ENCODE results near the gene NUP62CL.

NUP62CL gene

DNA sequence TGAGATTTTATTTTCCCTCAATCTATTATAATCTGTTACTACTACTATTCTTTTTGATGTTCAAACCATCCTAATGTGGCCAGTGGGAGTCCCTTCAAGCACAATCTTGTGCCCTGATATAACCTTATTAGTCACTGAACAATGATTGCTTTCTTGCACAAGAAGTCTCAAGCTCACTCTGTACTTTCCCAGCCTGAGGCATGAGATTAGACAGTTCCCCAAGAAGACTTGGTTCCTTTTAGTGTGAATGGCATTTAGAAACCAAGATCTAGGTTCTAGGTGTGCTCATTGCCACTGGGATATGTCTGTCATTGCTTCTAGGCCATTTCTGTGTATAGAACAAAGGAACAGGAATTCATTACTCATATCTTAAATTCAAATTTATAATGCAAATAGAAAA, 59.6 kb downstream of the NUP62CL start:
- DNase-seq (ENCODE audit: low read depth): no peak

DNA sequence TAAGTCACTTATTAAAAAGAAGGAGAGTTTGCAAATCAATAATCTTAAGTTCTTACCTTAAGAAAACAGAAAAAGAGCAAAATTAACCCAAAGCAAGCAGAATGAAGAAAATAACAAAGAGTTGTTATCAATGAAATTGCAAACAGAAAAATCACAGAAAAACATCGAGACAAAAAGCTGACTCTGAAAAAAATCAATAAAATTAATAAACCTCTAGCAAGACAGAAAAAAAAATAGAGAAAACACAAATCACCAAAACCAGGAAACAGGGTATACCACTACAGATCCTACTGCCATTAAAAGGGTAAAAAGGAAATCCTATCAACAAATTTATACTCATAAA, 70.3 kb downstream of the NUP62CL start:
- no peak for DNase-seq (ENCODE audit: low read depth)

DNA sequence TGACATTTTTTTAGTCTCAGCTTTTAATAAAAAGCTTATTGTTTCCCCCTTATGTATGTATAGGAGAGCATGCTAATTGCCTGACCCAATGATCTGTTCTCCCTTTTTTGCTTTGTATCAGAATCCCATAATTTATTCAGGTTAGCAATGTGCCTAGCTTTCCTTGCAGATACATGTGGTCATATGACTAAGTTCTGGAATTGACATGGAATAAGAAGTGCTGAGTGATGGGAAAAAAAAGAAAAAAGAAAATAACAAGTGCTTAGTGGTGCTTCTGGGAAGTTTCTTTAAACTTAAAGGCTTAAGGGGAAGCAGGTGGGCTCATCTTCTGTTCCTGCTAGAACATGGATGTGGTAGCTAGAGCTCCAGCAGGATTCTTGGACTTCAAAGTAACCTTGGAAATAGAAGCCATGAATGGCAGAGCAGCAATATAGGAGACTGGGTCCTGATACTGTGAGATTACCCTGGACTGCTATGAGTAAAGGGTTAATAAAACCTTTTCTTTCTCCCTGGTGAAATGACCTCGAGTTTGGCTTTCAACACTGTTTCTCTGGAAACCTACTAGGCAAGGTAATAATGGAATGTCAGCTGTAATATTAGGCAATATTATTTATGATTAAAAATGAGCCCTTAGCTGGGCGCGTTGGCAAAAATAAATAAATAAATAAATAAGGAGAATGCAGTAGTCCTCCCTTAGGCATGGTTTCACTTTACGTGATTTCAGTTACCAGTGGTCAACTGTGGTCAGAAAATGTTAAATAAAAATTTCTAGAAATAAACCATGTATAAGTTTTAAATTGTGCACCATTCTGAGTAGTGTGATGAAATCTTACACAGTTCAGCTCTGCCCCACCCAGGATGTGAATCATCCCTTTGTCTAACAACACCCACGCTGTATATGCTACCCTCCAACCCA, 70.9 kb downstream of the NUP62CL start:
- no peak for DNase-seq (ENCODE audit: low read depth)

DNA sequence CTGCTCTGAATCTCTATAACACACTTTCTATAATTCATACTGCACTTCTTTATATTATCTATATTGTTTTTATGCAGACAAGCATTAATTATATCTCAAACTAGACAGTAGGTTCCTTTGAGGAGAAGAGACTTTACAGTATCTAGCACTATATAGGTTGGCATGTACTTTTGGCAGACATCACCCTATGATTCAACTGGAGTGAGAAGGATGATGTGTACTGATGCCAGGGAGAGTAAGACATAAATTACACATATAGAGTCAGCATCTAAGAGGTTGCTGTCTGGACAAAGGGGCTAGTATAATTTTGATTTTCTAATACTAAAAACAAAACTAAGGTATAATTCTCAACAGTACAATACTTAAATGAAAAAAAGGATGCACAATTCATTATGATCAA, 82.5 kb downstream of the NUP62CL start:
- no peak for DNase-seq (ENCODE audit: low read depth)

DNA sequence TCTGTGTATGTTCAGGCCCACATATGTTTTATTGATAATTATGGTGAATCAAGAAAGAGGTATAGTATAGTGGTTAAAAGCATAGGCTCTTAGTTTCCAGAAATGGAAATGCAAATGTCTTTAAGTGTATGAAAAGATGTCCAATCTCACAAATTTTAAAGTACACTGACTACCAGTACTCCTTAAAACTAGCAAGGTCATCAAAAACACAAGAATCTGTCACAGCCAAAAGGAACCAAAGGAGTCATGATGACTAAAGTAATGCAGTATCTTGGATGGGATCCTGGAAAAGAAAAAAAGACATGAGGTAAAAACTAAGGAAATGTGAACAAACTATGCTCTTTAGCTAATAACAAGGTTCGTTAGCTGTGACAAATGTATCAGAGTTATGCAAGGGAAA, 87.0 kb downstream of the NUP62CL start:
- no peak for DNase-seq (ENCODE audit: low read depth)

DNA sequence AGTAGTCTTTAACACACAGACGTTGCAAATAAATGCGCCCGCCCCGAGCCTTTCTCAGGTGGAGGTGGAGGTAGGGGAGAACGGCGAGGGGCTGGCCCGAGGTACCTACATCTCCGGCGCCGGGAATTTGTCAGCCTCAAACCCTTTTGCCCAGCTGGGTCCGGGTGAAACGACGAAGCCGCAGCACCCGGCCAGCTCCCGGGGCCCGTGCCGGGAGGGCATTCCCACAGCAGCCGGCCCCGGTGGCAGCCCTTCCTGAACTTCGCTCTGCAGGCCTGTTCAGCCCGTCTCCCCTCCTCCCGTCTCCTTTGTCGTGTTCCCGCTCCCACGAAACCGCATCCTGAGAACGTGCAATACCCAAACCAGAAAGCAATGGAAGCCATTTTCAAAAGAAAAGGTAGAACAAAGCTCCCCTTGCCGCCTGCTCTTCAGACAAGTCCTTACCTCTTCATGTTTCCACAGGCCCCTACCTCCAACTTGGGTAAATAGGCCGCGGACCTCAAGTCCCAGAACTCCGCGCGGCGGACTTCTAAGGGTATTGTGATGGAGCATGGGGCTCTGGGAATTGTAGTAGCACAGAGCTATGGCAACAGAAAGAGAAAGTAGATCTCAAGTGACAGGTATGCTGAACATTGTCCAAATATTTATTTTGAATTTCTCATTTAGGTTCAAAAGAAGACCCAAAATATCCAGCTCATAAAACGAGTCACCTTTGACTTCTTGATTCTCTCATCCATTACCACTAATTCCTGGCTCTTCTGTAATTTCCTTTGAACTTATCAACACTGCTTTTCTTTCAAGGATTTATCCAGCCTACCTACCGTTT, 87.7 kb downstream of the NUP62CL start, which contains the start of gene RBM41:
Gene RBM41, minus strand, starts transcription at position 501 of the 826 bp plus-strand sequence. Its CDS starts 49 bp downstream, at position 452.
- peak; percentile 37 for DNase-seq (ENCODE audit: low read depth)

DNA sequence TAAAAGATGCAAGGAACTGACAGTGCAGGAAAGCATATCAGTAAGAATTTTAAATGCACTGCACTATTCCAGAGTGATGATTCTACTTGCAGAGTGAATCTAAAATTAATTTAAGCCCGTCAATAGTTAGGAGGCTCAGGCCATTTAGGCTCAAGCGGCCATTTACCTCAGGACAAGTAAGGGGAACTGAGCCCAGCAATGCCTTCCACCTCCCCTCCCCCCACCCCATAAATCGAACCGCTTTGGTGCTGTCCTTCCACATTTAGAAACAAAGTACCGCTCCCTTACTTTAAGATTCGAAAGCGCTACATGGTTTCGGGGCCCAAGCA, 88.3 kb downstream of the NUP62CL start:
- no peak for DNase-seq (ENCODE audit: low read depth)

DNA sequence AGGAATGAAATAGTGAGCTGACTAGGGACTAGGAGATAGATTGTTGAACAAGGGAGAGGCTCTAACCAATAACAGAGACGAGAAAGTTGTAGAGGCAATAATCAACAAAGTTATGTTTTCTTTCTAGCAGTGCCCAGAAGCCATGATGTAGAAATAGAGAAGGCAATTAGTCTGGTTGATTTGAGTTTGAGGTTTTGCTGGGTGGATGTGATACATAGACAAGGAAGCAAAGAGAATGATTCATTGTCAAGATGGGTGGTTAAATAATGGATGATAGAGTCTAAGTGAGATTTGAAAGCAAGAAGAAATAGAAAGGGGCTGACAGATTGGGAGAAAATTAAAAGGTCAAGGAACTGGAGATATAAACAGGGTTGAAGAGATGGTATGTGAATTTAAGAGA, 98.8 kb downstream of the NUP62CL start:
- no peak for DNase-seq (ENCODE audit: low read depth)

DNA sequence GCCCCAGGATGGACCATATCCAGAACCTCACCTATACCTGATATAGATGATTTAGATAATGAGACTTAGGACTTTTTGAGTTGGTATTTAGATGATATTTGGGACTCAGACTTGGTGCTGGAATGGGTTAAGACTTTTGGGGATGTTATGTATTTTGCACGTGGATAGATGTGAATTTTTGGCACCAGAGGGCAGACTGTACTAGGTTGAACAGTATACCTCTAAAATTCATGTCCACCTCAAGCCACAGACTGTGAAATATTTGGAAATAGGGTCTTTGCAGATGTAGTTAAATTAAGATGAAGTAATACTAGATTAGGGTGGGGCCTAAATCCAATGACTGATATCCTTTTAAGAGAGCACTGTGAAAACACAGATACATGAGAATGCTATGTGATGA, 103.3 kb downstream of the NUP62CL start:
- no peak for DNase-seq (ENCODE audit: low read depth)

DNA sequence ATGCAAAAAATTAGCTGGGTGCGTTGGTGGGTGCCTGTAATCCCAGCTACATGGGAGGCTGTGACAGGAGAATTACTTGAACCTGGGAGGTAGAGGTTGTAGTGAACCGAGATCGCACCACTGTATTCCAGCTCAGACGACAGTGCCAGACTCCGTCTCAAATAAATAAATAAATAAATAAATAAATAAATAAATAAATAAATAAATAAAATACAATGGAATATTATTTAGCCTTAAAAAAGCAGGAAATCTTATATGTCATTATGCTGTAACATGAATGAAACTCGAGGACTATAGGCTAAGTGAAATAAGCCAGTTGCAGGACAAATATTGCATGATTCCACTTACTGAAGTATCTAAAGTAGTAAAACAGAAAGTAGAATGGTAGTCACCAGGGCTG, 130.1 kb downstream of the NUP62CL start:
- DNase-seq (ENCODE audit: low read depth): no peak
